DND-41 (cell line): ENCODE data around the gene IL1RAPL2.

Experiments
- ATAC-seq: fragments of 200-7000 bp; cut with Tn5 transposase; 3 replicates; pipeline ENCODE4 v1.9.1; 2021; ENCODE audit warnings: low read depth; ENCODE audit not compliant: insufficient read depth
- DNase-seq: peaks from one replicate; pipeline ENCODE4 v3.0.0-alpha.2; 2020
- H2AFZ ChIP-seq: 2 replicates; pipeline ENCODE4 v1.6.0; 2012; ENCODE audit warnings: low read depth, low read length
- H3K27ac ChIP-seq: 2 replicates; pipeline ENCODE4 v1.5.1; 2012; ENCODE audit warnings: low read length, inconsistent platforms
- H3K27me3 ChIP-seq: fragments of 200-600 bp; sonication (generic); 2 replicates; pipeline ENCODE4 v1.6.0; 2012; ENCODE audit warnings: low read length, mild to moderate bottlenecking, inconsistent platforms; ENCODE audit not compliant: insufficient read depth, poor library complexity
- H3K36me3 ChIP-seq: 2 replicates; pipeline ENCODE4 v1.5.1; 2012; ENCODE audit warnings: low read length, inconsistent platforms; ENCODE audit not compliant: insufficient read depth
- H3K4me1 ChIP-seq: 2 replicates; pipeline ENCODE4 v1.5.1; 2012; ENCODE audit warnings: mild to moderate bottlenecking, low read length; ENCODE audit not compliant: insufficient read depth
- H3K4me2 ChIP-seq: 2 replicates; pipeline ENCODE4 v1.6.0; 2012; ENCODE audit warnings: mild to moderate bottlenecking, moderate library complexity, low read length, inconsistent platforms; ENCODE audit not compliant: insufficient read depth
- H3K4me3 ChIP-seq, 2 experiments: fragments of 200-600 bp in 1 of 2; shearing (Covaris generic) in 1 of 2; 2 replicates each; pipeline ENCODE4 v1.5.1; 2012 to 2016; ENCODE audit warnings: inconsistent platforms in 2 of 2, low read length in 2 of 2, mild to moderate bottlenecking in 2 of 2, low read depth in 1 of 2, moderate library complexity in 1 of 2
- H3K79me2 ChIP-seq: 2 replicates; pipeline ENCODE4 v1.6.0; 2012; ENCODE audit warnings: low read length, inconsistent platforms; ENCODE audit not compliant: insufficient read depth
- H3K9ac ChIP-seq: 2 replicates; pipeline ENCODE4 v1.6.0; 2012; ENCODE audit warnings: low read depth, mild to moderate bottlenecking, inconsistent platforms, low read length, moderate library complexity
- H3K9me3 ChIP-seq: 2 replicates; pipeline ENCODE4 v1.5.1; 2012; ENCODE audit warnings: low read length, moderate library complexity, mild to moderate bottlenecking, inconsistent platforms; ENCODE audit not compliant: insufficient read depth, severe bottlenecking
- H4K20me1 ChIP-seq: 2 replicates; pipeline ENCODE4 v1.6.0; 2012; ENCODE audit warnings: low read length; ENCODE audit not compliant: insufficient read depth
- CTCF ChIP-seq: IDR thresholded peaks from 2 replicates; pipeline ENCODE4 v1.5.1; 2012; ENCODE audit warnings: borderline replicate concordance, low read length, moderate library complexity, mild to moderate bottlenecking; ENCODE audit not compliant: poor library complexity, severe bottlenecking; ENCODE audit errors: extremely low read depth
- EZH2 ChIP-seq: IDR thresholded peaks from 3 replicates; pipeline ENCODE4 v1.6.1; 2012; ENCODE audit warnings: borderline replicate concordance, low read depth, mild to moderate bottlenecking, moderate library complexity, low read length, inconsistent platforms; ENCODE audit not compliant: severe bottlenecking

Gene IL1RAPL2

GRCh38 chrX:104679175-104679574 lies 113.2 kb downstream of the IL1RAPL2 start:
- no peaks in the 10 kb centered on the region for H3K36me3 ChIP-seq

GRCh38 chrX:104681214-104681613 lies 115.2 kb downstream of the IL1RAPL2 start:
- no peak for ATAC-seq
- no peak overlapping the region for H3K9ac ChIP-seq
- H3K4me3 ChIP-seq, result no peak overlapping the region
- H3K79me2 ChIP-seq, result no peaks in the 10 kb centered on the region
- no peaks in the 10 kb centered on the region for H3K9me3 ChIP-seq
- H3K4me2 ChIP-seq, result no peak overlapping the region
- DNase-seq, result no peak
- H3K27me3 ChIP-seq, result no peaks in the 10 kb centered on the region
- no peaks in the 10 kb centered on the region for H3K36me3 ChIP-seq
- no peak overlapping the region for H2AFZ ChIP-seq
- no peak overlapping the region for H3K27ac ChIP-seq
- no peaks in the 10 kb centered on the region for H4K20me1 ChIP-seq
- no peaks in the 10 kb centered on the region for H3K4me1 ChIP-seq
- TF ChIP-seq CTCF, result no peak
- TF ChIP-seq EZH2, result no peak

More at GRCh38 chrX:104679175-104679574, 113.2 kb downstream of the IL1RAPL2 start:
- no peak for TF ChIP-seq CTCF
- no peak for TF ChIP-seq EZH2
- H2AFZ ChIP-seq, result no peak overlapping the region
- H3K27ac ChIP-seq, result no peak overlapping the region
- no peaks in the 10 kb centered on the region for H3K27me3 ChIP-seq
- no peaks in the 10 kb centered on the region for H3K4me1 ChIP-seq
- DNase-seq (no peak), ATAC-seq (no peak)
- H3K4me3 ChIP-seq, result no peak overlapping the region
- no peak overlapping the region for H3K4me2 ChIP-seq
- no peaks in the 10 kb centered on the region for H4K20me1 ChIP-seq
- no peaks in the 10 kb centered on the region for H3K79me2 ChIP-seq
- no peaks in the 10 kb centered on the region for H3K9me3 ChIP-seq
- no peak overlapping the region for H3K9ac ChIP-seq

GRCh38 chrX:104684077-104684476 lies 118.1 kb downstream of the IL1RAPL2 start:
- Histone ChIP-seq H2AFZ (no peak overlapping the region), H3K27me3 (no peaks in the 10 kb centered on the region), H3K9ac (no peak overlapping the region), H3K79me2 (no peaks in the 10 kb centered on the region), H3K27ac (no peak overlapping the region), H3K4me3 (no peak overlapping the region), H3K36me3 (no peaks in the 10 kb centered on the region), H4K20me1 (no peaks in the 10 kb centered on the region), H3K9me3 (no peaks in the 10 kb centered on the region), H3K4me1 (no peaks in the 10 kb centered on the region), H3K4me2 (no peak overlapping the region)
- ATAC-seq, result no peak
- TF ChIP-seq CTCF (no peak), EZH2 (no peak)
- no peak for DNase-seq

GRCh38 chrX:104695593-104695992 lies 129.6 kb downstream of the IL1RAPL2 start:
- Histone ChIP-seq H3K9me3 (no peaks in the 10 kb centered on the region), H3K27ac (no peak overlapping the region), H3K27me3 (no peaks in the 10 kb centered on the region), H4K20me1 (no peaks in the 10 kb centered on the region), H3K36me3 (no peaks in the 10 kb centered on the region), H3K4me2 (no peak overlapping the region), H3K9ac (no peak overlapping the region), H3K4me1 (no peaks in the 10 kb centered on the region), H3K79me2 (no peaks in the 10 kb centered on the region), H3K4me3 (no peak overlapping the region), H2AFZ (no peak overlapping the region)
- TF ChIP-seq EZH2 (no peak), CTCF (no peak)
- ATAC-seq (no peak), DNase-seq (no peak)
